HG03378 (cell line): Measurements from ENCODE around the gene PFDN1.
"Not testable (repeated sequence)": the region's sequence is repeated elsewhere in the genome, so short reads cannot be mapped to it uniquely, and the experiment has no call there.

Experiments
- ATAC-seq: cut with Tn5 transposase; IDR thresholded peaks from one replicate; pipeline ENCODE4 v1.9.1; 2021; ENCODE audit warnings: mild to moderate bottlenecking, moderate library complexity; ENCODE audit not compliant: unreplicated experiment

The PFDN1 gene, protein sequence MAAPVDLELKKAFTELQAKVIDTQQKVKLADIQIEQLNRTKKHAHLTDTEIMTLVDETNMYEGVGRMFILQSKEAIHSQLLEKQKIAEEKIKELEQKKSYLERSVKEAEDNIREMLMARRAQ

GRCh38 chr5:140302786-140303639 is at the start of gene PFDN1:
Gene PFDN1, minus strand, starts transcription at chr5:140303101. Its CDS starts 28 bp downstream, at chr5:140303073.
- peak; percentile 95 for ATAC-seq

- ATAC-seq, result peak; percentile 61
These were observed 48.9 kb upstream of the PFDN1 start for GRCh38 chr5:140351609-140352334.

DNA sequence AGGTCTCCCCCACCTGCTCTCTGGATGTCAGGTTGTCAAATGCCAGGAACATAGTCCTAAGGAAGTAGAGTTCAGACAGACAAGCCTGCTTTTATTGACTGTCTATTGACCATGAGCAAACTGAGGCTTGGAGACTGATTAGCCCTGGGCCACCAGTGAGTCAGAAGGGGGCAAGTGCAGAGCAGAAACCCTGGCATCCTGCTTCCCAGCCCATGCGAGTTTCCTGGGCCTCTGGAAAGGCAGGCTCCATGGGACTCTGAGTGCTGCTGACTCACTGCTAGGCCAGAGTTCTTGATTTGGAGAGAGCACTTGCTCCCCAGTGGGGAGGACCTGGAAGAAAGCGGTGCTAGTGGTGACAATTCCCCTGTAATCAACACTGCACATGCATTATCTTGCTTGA is 46.3 kb upstream of the PFDN1 start:
- ATAC-seq, result no peak

- ATAC-seq, result no peak
These were observed 45.2 kb upstream of the PFDN1 start for GRCh38 chr5:140348104-140348503.

- no peak for ATAC-seq
These were observed 44.5 kb upstream of the PFDN1 start for GRCh38 chr5:140347360-140347759.

- ATAC-seq, result peak; percentile 59
These were observed 43.7 kb upstream of the PFDN1 start, which contains the start of gene HBEGF for GRCh38 chr5:140346348-140347221. Gene HBEGF, minus strand, starts transcription at chr5:140346603. Its CDS starts 275 bp downstream, at chr5:140346328.

GRCh38 chr5:140345919-140346347 is 43.0 kb upstream of the PFDN1 start:
- peak; percentile 12 for ATAC-seq

DNA sequence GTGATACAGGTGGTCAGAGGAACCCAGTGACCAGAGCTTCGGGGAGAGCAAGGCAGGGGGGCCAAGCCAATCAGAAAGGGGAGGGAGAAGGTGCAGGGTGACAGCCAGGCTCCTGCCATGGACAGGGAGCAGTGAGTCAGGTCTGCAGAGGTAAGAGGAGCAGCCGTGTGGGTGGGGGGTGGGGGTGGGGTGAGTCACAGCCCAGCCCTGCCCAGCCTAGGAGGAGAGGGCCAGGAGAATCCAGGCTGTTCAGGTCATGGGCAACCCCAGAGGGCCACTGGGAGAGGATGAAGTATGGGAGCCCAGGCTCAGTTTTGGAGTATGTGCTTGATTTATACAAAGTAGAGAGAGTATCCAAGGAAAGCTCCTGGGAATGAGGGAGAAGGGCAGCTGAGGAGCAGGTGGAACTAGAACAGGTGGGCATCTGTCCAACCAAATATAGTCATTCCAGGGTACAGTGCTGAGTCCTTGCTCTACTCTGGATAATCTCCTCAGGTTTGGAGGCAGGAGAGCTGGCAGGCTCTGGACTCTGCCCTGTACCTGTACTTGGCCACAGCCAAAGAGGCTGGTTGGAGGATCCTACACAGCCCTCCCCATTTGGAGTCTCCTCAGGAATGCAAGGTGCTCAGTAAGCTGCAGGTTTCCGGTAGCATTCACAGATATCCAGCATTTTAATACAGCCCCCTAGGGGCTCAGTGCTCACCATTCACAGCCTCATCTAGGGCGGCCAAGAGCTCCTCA is 42.0 kb upstream of the PFDN1 start:
- no peak for ATAC-seq

- ATAC-seq, result not testable (repeated sequence)
These were observed 40.9 kb upstream of the PFDN1 start for GRCh38 chr5:140343849-140344248.

DNA sequence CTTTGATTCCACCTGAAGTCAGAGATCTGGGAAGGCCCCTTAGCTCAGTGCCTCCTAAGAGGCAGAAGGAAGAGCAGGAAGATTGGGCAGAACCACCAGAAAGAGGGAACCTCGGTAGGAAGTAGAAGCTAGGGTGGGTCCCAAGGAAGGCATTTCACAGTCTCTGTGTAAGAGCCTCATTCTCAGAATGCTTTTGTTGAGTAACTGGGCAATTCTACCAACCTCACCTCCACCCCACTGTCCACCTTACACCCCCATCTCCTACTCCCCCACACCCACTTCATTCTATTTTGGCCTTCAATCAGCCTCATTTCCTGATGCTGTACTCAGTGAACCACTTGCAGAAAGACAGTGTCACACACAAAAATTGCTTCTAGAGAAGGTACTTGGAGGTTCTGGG is 40.0 kb upstream of the PFDN1 start:
- ATAC-seq, result no peak

DNA sequence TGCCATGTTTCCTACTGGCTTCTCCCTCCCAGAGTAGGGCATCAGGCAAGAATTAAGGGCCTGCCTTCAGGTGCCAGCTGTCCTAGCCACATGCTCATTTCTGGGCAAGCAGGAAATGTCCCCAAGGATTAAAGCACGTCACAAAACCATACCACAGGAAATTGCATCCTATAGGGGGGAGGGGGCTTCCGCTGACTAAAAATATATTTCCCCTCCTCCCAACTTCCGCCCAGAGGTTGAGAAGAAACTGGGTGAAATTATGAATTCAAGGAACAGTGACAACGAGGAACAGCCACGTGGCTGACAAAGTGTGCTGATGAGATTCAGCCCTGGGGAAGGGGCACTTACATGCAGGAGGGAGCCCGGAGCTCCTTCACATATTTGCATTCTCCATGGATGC is 39.4 kb upstream of the PFDN1 start:
- ATAC-seq, result no peak

- no peak for ATAC-seq
These were observed 38.7 kb upstream of the PFDN1 start for GRCh38 chr5:140341591-140341990.

GRCh38 chr5:140340605-140341121 is 37.8 kb upstream of the PFDN1 start:
- no peak for ATAC-seq

DNA sequence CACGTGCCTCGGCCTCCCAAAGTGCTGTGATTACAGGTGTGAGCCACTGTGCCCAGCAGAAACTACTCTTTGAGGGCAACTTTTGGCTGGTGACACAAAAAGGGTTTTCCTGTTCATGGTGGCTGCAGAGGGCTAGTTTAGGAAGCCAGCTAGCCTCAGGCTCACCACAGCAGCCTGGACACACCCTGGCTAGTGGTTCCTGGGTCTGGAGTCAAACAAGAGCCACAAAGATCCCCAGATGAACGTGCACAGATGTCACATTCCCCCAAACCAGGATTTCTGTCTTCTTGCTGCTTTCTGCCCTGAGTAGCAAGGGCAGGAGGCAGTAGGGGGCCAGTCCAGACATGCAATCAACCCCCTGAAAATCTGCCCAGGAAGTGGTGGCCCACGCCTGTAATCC is 36.7 kb upstream of the PFDN1 start:
- no peak for ATAC-seq

DNA sequence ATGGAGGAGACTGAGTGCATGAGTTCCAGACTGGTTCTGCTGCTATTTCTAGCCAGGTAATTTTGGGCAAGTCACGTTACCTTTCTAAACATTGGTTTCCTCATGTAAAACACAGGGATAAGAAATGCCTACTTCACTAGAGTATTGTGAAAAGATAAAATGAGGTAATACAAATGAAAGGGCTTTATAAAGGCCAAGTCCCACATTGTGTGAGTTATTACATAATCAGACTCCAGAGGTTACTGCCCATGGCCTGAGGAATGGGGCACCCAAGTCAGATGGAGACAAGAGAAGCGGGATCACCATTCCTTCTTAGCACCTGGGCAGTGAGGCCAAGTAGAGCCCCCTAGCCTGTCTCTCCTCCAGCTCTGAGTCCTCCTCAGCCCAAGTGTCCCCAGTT is 36.0 kb upstream of the PFDN1 start:
- no peak for ATAC-seq

- ATAC-seq, result no peak
These were observed 35.4 kb upstream of the PFDN1 start for GRCh38 chr5:140338336-140338735.

GRCh38 chr5:140337880-140338279 is 35.0 kb upstream of the PFDN1 start:
- no peak for ATAC-seq

GRCh38 chr5:140336388-140336787 is 33.5 kb upstream of the PFDN1 start:
- ATAC-seq, result no peak

GRCh38 chr5:140331638-140332037 is 28.7 kb upstream of the PFDN1 start:
- no peak for ATAC-seq
